ENCODE results near the gene MCM9. TPM values are rescaled to one million over a fixed set of nuclear protein-coding genes. Genes with fewer than 3 reads are reported as not detected.

MCM9 gene
- 8.7 and 11.2 TPM in 2 replicates for total RNA-seq

DNA sequence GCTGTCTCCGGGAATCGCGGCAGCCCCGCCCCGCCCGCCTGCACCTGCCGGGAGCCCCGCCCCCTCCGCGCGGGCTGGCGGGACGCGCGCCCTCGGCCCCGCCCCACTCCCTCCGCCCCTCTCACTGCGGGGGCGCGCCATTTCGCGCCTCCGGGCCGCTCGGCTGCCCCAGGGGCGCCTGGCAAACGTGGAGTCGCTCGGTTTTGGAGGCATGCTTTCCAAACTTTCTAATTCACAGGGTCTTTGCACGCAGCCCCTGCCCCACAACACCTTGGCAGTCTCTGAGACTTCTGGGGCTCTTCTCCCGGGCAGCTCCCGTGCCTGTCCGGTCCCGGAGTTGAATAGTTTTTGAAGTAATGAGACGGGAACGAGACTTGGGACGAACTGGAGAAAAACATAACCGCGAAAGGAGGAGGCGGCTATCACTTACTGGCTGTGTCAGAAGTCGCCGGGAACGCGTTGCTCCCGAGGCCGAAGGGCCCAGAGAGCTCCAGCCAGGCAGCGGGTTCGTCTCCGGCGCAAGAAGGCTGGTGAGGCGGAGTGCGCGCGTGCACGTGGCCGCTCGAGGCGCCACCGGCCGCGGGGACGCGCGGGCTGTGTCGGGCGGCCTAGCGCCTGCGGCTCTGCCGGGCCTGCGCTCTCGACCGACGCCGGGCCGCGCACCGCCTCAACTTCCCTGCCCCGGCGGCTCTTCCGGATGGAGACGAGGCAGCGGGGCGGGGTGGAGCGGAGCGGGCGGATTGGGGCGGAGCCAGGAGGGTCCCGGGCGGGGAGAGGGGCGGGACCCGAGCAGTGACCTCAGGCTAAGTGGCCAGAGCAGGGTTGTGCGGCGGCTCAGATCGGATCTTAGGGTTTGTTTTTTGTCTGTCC, at the start of gene MCM9:
Gene MCM9, minus strand, starts transcription at position 699 of the 870 bp plus-strand sequence. CDS start 3,436 bp downstream, outside the sequence.

DNA sequence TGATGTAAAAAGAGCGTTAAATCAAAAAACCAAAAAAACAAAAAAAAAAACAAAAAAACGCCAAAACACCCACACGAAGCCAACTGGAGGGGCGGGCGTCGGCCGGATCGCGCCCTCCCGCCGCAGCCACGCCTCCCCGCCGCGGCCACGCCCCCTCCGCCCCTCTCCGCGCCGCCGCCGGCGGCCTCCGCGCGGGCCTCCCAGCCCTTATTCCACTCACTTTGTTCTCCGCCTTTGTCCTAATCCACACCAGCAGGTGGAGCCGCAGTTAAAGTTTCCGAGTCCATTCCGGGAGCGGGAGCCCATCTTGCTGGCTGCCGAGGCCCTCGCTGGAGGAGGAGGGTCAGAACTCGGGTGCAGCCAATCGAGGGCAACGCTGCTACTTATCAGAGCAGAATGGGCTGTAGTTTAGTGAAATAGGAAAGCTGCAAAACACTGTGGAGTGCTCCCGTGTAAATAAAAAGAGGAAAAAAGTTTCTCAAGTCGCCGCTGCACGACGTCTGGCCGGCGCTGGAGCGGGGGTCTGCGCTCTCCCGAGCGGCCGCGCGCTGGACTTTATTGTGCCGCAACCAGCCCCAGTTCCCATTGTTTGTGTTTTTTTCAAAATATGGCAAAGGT, 41.0 kb downstream of the MCM9 start, which contains the start of gene ASF1A:
Gene ASF1A, plus strand, starts transcription at position 346 of the 618 bp plus-strand sequence. Its CDS starts 262 bp downstream, at position 608.

Other genes with a start within 250 kb of the MCM9 start
- gene ASF1A, start 41.0 kb downstream of the MCM9 start, total RNA-seq, result 16.4 and 24.3 TPM in 2 replicates
- gene FAM184A, start 143.5 kb upstream of the MCM9 start, total RNA-seq, result under 0.01 and 0.18 TPM in 2 replicates

All from myometrial cell (primary cell).